GM18507 (cell line): ENCODE results near the gene SLC6A8.

Experiments
- DNase-seq: peaks from one replicate; pipeline ENCODE4 v3.0.0; 2011; ENCODE audit warnings: low read depth; ENCODE audit not compliant: insufficient read length; ENCODE audit errors: extremely low spot score
- FAIRE-seq: peaks from 2 replicates; lab custom pipeline; 2011; peaks lifted over from hg19 to GRCh38; lab: Jason Lieb, UNC

SLC6A8 gene

GRCh38 chrX:153687121-153688039 is at the start of gene SLC6A8:
TSS of gene SLC6A8 (plus strand) at chrX:153687926. CDS start at chrX:153688575, 649 bp downstream.
- FAIRE-seq (no peak), DNase-seq (peak; percentile 15)

GRCh38 chrX:153638041-153638371 is 49.7 kb upstream of the SLC6A8 start:
- no peak for DNase-seq
- FAIRE-seq: no peak

- FAIRE-seq (no peak), DNase-seq (no peak)
Observed at GRCh38 chrX:153638436-153639176, 49.1 kb upstream of the SLC6A8 start.

GRCh38 chrX:153639177-153640044 is 48.3 kb upstream of the SLC6A8 start:
- DNase-seq: no peak
- no peak for FAIRE-seq

GRCh38 chrX:153640045-153640686 is 47.6 kb upstream of the SLC6A8 start:
- FAIRE-seq: no peak
- DNase-seq: no peak

- no peak for FAIRE-seq
- DNase-seq: no peak
Observed at GRCh38 chrX:153640736-153641575, 46.8 kb upstream of the SLC6A8 start.

GRCh38 chrX:153641627-153642026 is 46.1 kb upstream of the SLC6A8 start:
- no peak for DNase-seq
- FAIRE-seq: no peak

- DNase-seq (no peak), FAIRE-seq (no peak)
Observed at GRCh38 chrX:153642051-153642654, 45.6 kb upstream of the SLC6A8 start.

GRCh38 chrX:153642655-153643430 is 44.9 kb upstream of the SLC6A8 start:
- FAIRE-seq: no peak
- no peak for DNase-seq

GRCh38 chrX:153643431-153644351 is 44.0 kb upstream of the SLC6A8 start:
- FAIRE-seq (no peak), DNase-seq (no peak)

GRCh38 chrX:153644356-153645125 is 43.2 kb upstream of the SLC6A8 start:
- DNase-seq (no peak), FAIRE-seq (no peak)

- DNase-seq (no peak), FAIRE-seq (no peak)
Observed at GRCh38 chrX:153645151-153645550, 42.6 kb upstream of the SLC6A8 start.

- DNase-seq (no peak), FAIRE-seq (no peak)
Observed at GRCh38 chrX:153645921-153646488, 41.7 kb upstream of the SLC6A8 start.

- FAIRE-seq (no peak), DNase-seq (no peak)
Observed at GRCh38 chrX:153646620-153647373, 40.9 kb upstream of the SLC6A8 start, which contains the start of gene DUSP9. TSS of gene DUSP9 (plus strand) at chrX:153647203. CDS start at chrX:153647954, 751 bp downstream.
